Hematopoietic multipotent progenitor cell treated with erythropoietin and hydrocortisone succinate and interleukin-3 and kit ligand, for 6 days (in vitro differentiated cells): ENCODE measurements around the gene ASTN1.

Experiments used
- DNase-seq: peaks from one replicate; pipeline ENCODE4 v3.0.0-alpha.2; 2015

The ASTN1 gene

GRCh38 chr1:176976771-176977170 is 187.7 kb downstream of the ASTN1 start:
- DNase-seq: no peak

- DNase-seq: no peak
Measured at GRCh38 chr1:176976225-176976624, 188.3 kb downstream of the ASTN1 start.

DNA sequence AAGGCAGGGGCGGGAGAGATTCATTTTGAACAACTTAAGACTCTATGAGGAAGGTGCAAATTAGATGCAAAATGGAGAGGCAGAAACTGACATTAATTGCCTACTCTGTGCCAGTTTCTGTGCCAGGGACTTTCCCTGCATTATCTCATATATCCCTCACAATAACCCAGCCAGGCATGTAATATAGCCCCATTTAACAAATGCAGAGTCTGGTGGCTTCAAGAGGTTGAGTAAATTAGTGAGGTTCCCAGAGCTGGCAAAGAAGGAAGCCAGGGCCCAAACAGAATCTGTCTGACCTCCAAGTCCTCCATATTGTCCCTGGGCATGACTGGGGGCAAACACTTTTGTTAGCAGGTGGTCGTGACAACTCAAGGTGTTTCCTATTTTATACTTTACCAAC is 199.8 kb downstream of the ASTN1 start:
- DNase-seq: no peak

- DNase-seq: no peak
Measured at GRCh38 chr1:176963181-176963580, 201.3 kb downstream of the ASTN1 start.

DNA sequence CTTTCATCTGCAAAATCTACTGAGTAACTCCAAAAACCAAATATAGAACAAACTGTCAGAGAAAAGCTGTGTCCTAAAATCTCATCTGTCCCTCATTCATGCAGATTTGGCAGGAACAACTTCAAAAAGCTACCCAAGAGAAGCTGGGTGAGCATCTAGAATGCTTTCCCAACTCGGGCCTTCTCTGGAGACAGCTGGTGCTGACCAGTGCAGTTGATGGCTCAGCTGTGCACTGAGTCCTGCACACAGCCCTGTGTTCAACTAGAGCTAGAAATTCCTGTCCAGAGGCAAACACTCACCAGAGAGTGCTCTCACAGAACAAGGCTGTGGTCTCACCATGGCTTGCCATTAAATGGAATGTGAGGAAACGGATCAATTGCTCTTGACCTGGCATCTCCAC is 202.8 kb downstream of the ASTN1 start:
- DNase-seq: no peak

DNA sequence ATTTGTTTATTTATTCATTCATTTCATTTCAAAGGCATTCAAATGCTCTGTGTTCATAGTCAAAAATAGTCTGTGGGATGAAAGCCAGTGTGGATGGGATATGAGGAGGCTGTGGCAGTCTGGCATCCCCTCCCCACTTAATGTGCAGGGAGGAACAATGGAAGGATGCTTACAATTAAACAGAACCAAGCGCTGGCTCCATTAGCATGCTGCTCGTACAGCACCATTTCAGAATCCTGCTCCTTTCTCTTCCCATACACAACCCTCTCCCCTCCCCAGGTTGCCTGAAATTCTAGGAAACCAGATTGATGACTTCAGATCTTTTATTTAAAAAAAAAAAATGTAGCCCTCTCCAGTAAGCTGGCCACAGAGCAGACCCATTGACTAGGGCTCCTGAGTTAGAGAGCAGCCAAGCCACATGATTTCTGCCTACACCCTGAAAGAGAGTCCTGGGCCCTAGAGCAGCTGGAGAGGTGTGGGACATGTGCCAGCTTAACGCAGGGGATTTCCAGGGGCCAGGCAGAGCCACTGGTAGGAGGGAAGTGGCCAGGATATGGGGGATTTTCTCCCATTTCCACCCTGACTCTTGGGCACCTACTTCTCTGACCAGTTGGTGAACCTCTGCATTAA is 205.2 kb downstream of the ASTN1 start:
- no peak for DNase-seq

DNA sequence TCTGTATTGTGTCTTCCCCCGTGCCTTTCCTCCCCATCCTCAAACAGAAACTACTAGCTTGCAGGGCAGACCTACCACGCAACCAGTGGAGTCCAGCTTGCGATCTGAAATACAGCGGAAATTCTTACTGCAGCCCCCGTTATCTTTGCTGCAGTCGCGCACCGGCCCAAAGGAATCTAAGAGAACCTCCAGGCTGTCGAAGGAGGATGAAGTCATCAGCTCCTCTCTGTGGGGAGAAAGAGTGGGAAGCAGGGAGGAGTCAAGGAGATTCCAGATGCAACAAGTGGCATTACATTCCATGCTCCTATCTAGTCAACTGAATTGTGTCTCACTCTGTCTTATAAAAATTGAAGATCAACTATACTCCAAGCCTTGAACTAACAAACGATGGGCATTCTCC is 206.9 kb downstream of the ASTN1 start:
- no peak for DNase-seq

DNA sequence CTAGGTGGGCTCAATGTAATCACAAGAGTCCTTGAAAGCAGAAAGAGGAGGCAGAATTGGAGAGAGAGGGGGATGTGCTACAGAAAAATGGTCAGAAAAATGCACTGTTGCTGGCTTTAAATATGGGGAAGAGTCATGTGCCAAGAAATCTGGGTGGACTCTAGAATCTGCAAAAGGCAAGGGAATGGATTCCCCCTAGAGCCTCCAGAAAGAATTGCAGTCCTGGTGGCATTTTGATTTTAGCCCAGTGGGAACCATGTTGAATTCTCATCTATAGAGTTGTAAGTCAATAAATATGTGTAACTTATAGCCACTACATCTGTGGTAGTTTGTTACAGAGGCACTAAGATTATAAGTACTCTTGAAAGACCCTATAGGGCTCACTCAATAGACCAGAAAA is 210.3 kb downstream of the ASTN1 start:
- DNase-seq: peak; percentile 5

GRCh38 chr1:176950736-176951324 is 213.7 kb downstream of the ASTN1 start:
- DNase-seq: no peak

DNA sequence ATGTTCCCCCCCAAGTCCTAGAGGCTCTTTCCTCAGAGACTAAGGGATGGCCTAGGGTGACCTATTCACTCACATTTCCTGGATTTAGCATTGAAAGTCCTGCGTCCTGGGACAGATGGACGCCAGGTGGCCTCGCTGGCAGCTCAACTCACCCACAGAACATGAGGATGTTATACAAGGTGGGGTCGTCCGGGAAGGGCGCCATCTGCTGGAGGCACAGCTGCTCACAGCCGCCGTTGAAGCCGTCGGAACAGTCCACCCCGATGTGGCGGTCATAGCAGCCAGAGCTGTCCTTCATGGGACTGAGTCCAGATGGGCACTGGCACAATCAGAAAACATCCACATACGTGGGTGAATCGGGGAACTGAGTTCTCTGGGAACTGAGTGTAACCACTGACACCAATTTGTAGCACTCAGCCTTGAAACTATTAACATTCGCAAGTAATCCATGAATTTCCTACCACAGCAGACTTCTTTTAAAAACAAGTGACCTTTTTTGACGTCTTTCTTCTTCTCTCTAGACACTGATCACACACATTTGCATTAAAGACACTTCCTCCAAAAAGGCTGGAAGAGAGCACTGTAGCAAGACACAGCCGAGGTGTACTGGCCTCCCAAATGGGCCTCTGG is 215.4 kb downstream of the ASTN1 start:
- DNase-seq: peak; percentile 56

DNA sequence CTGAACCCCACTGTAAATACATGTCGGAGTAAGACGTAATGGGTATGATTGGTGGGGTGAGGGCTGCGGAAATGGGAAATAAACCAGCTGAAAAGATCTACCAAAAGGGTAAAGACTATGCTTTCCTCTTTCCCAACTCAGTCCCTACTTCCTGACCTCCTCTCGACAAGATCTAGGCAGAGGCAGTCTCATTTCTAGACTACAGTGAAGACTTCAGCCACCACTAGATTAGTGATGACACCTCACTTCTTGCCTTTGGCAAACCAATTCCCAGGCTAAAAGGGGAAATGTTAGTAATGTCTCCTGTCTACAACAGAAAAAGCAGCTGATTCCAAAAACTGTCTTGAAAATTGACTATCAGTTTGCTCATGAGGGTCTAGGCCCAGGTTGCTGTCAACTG is 219.9 kb downstream of the ASTN1 start:
- DNase-seq: no peak

GRCh38 chr1:176943783-176944182 is 220.7 kb downstream of the ASTN1 start:
- DNase-seq: no peak

DNA sequence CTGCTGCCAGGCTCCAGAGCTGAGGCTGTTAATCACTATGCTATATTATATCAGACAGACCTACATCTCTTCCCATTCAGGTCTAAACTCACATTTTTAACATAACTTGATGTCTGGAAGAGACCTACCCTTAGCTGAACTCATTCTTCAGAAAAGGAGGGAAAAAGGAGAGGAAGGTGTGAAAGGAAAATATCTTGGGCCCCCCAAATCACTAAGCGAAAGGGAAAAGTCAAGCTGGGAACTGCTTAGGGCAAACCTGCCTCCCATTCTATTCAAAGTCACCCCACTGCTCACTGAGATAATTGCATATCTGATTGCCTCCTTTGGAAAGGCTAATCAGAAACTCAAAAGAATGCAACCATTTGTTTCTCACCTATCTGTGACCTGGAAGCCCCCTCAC is 222.2 kb downstream of the ASTN1 start:
- DNase-seq: no peak

DNA sequence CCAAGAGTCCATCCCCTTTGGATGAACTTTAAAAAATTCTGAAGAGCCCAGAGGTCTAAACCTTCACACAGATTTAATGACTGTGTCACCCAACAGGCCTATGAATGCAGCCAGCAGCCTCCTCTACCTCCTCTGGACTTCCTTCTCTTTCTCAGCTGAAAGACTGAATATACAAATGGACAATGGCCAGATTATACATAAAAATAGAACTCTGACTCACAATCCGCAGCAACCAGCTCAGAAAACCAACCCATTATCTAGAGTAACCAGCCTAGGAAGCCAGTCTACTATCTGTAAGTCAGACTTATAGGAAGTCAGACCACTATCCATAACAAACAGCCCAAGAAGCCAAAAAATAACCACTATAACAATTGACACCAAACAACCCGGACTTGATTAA is 224.5 kb downstream of the ASTN1 start:
- DNase-seq: no peak

DNA sequence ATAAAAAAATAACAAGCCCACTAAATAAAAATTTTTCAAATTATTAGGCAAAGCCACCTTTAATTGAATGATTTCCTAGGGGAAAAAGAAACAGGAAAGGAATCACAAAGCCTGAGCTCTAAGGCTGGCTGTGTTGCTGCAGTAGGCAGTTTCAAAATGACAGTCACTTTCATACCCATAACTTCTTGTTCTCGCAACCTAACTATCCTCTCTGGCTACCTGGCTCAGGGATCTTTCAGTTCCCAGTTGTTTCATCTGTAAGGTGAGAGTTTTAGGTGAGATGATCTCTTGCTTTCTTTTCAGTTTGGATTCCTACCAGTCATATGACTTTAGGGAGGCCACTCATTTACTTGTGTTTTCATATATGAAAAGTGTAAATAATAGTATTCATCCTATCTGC is 226.1 kb downstream of the ASTN1 start:
- DNase-seq: no peak

GRCh38 chr1:176934370-176934769 is 230.1 kb downstream of the ASTN1 start:
- no peak for DNase-seq

GRCh38 chr1:176932114-176933104 is 232.1 kb downstream of the ASTN1 start:
- DNase-seq: no peak

DNA sequence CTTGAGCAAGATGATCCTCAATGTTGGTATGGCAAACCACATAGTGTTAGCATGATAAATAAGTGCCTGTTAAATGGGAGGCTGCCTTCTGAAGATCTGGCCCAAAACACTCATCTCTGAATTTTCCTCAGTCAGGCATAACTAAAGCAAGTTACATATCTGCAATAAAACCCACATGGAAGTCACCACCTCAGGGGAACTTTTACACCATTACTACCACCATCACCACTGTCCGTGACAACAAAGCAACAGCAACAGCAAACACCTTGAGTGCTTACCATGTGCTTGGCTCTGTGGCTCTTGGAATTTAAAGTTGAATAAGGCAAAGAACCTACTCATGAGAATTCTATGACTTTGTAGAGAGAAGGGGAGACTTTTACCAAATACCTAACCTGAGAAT is 233.0 kb downstream of the ASTN1 start:
- no peak for DNase-seq

DNA sequence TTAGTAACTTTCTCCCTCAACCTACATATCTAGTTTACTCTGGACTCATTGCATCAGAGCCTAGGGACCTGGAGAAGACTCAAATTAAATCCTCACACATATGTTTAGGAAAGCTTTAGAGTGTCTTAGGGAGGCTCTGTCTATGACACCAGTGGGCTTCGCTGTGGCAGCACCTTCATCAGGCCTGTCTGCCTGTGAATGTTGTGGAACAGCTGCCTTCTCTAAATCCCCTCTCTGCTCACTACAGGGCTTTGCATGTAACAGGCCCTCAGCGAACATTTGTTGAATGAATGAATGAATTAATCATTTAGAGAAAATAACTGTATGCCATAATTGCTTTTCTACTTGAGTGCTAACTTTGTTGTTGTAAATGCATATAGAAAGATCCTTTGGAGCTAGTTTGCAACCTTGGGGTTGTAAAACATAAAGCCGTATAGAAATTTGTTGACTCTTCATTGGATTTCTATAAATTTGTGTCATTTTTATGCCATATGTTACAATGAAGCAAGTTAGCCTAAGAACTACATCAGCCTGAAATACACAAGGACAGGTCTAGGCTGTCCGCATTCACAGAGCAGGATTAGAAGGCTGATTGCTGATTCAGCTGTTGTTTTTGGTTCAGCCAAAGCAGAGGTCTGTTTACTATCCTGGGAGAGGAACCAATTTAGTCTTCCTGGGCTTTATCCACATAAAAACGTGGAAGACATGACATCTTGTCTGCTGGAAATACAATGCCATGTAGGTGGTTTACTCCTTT is 238.0 kb downstream of the ASTN1 start:
- DNase-seq: no peak

DNA sequence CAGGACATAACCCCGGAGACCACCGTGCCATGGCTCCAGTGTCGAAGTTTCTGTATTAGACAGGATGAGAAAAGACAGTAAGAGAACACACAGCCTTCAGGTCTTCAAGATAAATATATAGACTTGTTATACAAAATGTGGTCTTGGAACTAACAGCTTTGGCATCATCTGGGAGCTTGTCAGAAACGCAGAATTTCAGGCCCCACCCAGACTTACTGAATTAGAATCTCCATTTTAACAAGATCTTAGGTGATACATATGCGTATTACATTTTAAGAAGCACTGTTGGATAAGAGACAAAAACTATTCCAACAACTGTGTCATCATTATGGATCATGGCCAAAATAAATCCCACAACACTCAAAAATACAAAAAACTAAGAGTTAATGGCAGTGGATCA is 239.3 kb downstream of the ASTN1 start:
- no peak for DNase-seq

- no peak for DNase-seq
Measured at GRCh38 chr1:176923283-176923682, 241.2 kb downstream of the ASTN1 start.
